Stimulated activated CD8-positive, alpha-beta memory T cell treated with anti-CD3 and anti-CD28 coated beads, Interleukin-15, amount 100 ng/mL, for 1 hour (primary cell): ENCODE results near the gene TOMM40L.
"Not testable (repeated sequence)": the region's sequence is repeated elsewhere in the genome, so short reads cannot be mapped to it uniquely, and the experiment has no call there.

ENCODE experiments used
- DNase-seq: peaks from one replicate; pipeline ENCODE4 v3.0.0-alpha.2; 2020; ENCODE audit warnings: low read depth

TOMM40L gene

GRCh38 chr1:161222175-161223019 is 3.5 kb upstream of the TOMM40L start:
- DNase-seq: no peak

- DNase-seq: no peak
These were observed 1.8 kb upstream of the TOMM40L start for GRCh38 chr1:161223805-161224694.

GRCh38 chr1:161224695-161225087 is 1.2 kb upstream of the TOMM40L start:
- DNase-seq: not testable (repeated sequence)

GRCh38 chr1:161225178-161225533 is 704 bp upstream of the TOMM40L start:
- no peak for DNase-seq

- no peak for DNase-seq
These were observed 456 bp downstream of the TOMM40L start for GRCh38 chr1:161226320-161226711.

- no peak for DNase-seq
These were observed 899 bp downstream of the TOMM40L start for GRCh38 chr1:161226759-161227158.

- peak; percentile 87 for DNase-seq
These were observed 1.5 kb downstream of the TOMM40L start for GRCh38 chr1:161227196-161227871.

- no peak for DNase-seq
These were observed 2.2 kb downstream of the TOMM40L start for GRCh38 chr1:161228032-161228431.

- no peak for DNase-seq
These were observed 4.0 kb downstream of the TOMM40L start for GRCh38 chr1:161229896-161230295.

GRCh38 chr1:161230762-161231161 is 4.9 kb downstream of the TOMM40L start:
- no peak for DNase-seq

- no peak for DNase-seq
These were observed 7.2 kb downstream of the TOMM40L start for GRCh38 chr1:161233102-161233501.

GRCh38 chr1:161235957-161236775 is 10.3 kb downstream of the TOMM40L start:
- no peak for DNase-seq

GRCh38 chr1:161238039-161238473 is 12.2 kb downstream of the TOMM40L start, which contains the start of gene NR1I3:
TSS of gene NR1I3 (minus strand) at chr1:161238203. CDS start at chr1:161236565, 1,638 bp downstream.
- DNase-seq: no peak

- DNase-seq: no peak
These were observed 15.8 kb downstream of the TOMM40L start for GRCh38 chr1:161241682-161242081.

GRCh38 chr1:161242313-161242712 is 16.5 kb downstream of the TOMM40L start:
- no peak for DNase-seq

- DNase-seq: no peak
These were observed 19.0 kb downstream of the TOMM40L start for GRCh38 chr1:161244888-161245287.

- DNase-seq: not testable (repeated sequence)
These were observed 24.2 kb downstream of the TOMM40L start for GRCh38 chr1:161250100-161250499.

- no peak for DNase-seq
These were observed 25.0 kb downstream of the TOMM40L start for GRCh38 chr1:161250829-161251228.

- DNase-seq: no peak
These were observed 25.7 kb downstream of the TOMM40L start for GRCh38 chr1:161251579-161251978.

GRCh38 chr1:161255302-161255701 is 29.4 kb downstream of the TOMM40L start:
- DNase-seq: not testable (repeated sequence)

GRCh38 chr1:161255955-161256520 is 30.2 kb downstream of the TOMM40L start:
- not testable (repeated sequence) for DNase-seq
